ENCODE measurements around the gene HACL1. TPM values are rescaled to one million over a fixed set of nuclear protein-coding genes. Genes with fewer than 3 reads are reported as not detected.

HACL1 gene
- total RNA-seq, 4 donors from 2014 or later, result 22.5 to 50.1 (median 33.0) TPM

GRCh38 chr3:15581471-15582394, 19.6 kb downstream of the HACL1 start:
- no peaks in the 10 kb centered on the region for H3K4me1 ChIP-seq
- TF ChIP-seq CTCF (IDR thresholded peaks at IDR 0.05) (no peak), POLR2A (IDR thresholded peaks at IDR 0.05) (no peak)
- no peak for DNase-seq
- no peaks in the 10 kb centered on the region for H3K9me3 ChIP-seq
- H3K4me3 ChIP-seq, result no peak overlapping the region
- no peak overlapping the region for H3K27ac ChIP-seq
- H3K36me3 ChIP-seq, result peaks cover 0 to 74% (median 0%) of the 10 kb centered on the region in 3 donors
- no peaks in the 10 kb centered on the region for H3K27me3 ChIP-seq

- H3K36me3 ChIP-seq, result peaks cover 0 to 59% (median 0%) of the 10 kb centered on the region in 3 donors
- TF ChIP-seq POLR2A (IDR thresholded peaks at IDR 0.05) (no peak), CTCF (IDR thresholded peaks at IDR 0.05) (no peak)
Observed at GRCh38 chr3:15579051-15579450, 22.3 kb downstream of the HACL1 start.

GRCh38 chr3:15578289-15578867, 23.0 kb downstream of the HACL1 start:
- H3K36me3 ChIP-seq, result peaks cover 0 to 60% (median 0%) of the 10 kb centered on the region in 3 donors
- TF ChIP-seq POLR2A (IDR thresholded peaks at IDR 0.05), result no peak
- TF ChIP-seq CTCF (IDR thresholded peaks at IDR 0.05), result no peak
- no peak overlapping the region for H3K27ac ChIP-seq

More at GRCh38 chr3:15579051-15579450, 22.3 kb downstream of the HACL1 start:
- no peak for DNase-seq
- Histone ChIP-seq H3K4me3 (no peak overlapping the region), H3K9me3 (no peaks in the 10 kb centered on the region), H3K27ac (no peak overlapping the region), H3K4me1 (no peaks in the 10 kb centered on the region), H3K27me3 (no peaks in the 10 kb centered on the region)

GRCh38 chr3:15576475-15576874, 24.9 kb downstream of the HACL1 start:
- TF ChIP-seq CTCF (IDR thresholded peaks at IDR 0.05) (no peak), POLR2A (IDR thresholded peaks at IDR 0.05) (no peak)
- H3K27ac ChIP-seq, result no peak overlapping the region
- DNase-seq, result no peak
- H3K4me1 ChIP-seq, result no peaks in the 10 kb centered on the region
- no peak overlapping the region for H3K4me3 ChIP-seq
- H3K36me3 ChIP-seq, result peaks cover 0 to 61% (median 0%) of the 10 kb centered on the region in 3 donors
- H3K9me3 ChIP-seq, result no peaks in the 10 kb centered on the region
- H3K27me3 ChIP-seq, result no peaks in the 10 kb centered on the region

More at GRCh38 chr3:15578289-15578867, 23.0 kb downstream of the HACL1 start:
- no peaks in the 10 kb centered on the region for H3K4me1 ChIP-seq
- no peak for DNase-seq
- H3K27me3 ChIP-seq, result no peaks in the 10 kb centered on the region
- no peaks in the 10 kb centered on the region for H3K9me3 ChIP-seq
- no peak overlapping the region for H3K4me3 ChIP-seq

- Histone ChIP-seq H3K27ac (no peak overlapping the region), H3K4me1 (no peaks in the 10 kb centered on the region), H3K27me3 (no peaks in the 10 kb centered on the region), H3K36me3 (peaks cover 0 to 62% (median 0%) of the 10 kb centered on the region in 3 donors), H3K4me3 (no peak overlapping the region), H3K9me3 (no peaks in the 10 kb centered on the region)
- TF ChIP-seq CTCF (IDR thresholded peaks at IDR 0.05), result no peak
- no peak for TF ChIP-seq POLR2A (IDR thresholded peaks at IDR 0.05)
- no peak for DNase-seq
Observed at GRCh38 chr3:15575446-15575845, 25.9 kb downstream of the HACL1 start.
